ENCODE measurements around the gene FSCN2.

DNA sequence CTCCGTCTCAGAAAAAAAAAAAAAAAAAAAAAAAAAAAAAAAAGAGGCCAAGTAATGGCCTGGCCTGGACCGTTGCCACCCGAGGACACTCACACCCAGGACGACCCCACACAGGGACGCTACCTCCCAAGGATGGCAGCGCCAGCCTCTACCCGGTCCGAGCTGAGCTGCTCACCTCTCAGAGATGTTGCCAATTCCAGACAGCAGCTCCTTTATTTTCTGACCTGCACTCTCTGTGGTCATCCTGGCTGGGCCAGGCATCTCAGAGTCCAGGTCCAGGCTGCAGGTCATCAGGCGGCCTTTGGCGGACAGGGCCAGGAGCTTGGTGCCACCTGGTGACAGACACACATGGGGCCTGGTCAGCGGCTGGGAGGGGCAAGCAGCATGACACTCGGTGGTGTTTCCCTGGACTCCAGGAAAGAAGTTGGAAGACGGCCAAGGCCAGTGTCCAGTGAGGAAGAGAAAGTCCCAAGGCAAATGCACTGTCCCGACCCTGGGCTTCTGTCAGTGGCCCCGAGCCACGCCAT lies 20.9 kb downstream of the FSCN2 start:
- no peak for TF ChIP-seq POLR2A (IDR thresholded peaks at IDR 0.05)
- TF ChIP-seq, protein P1, sequence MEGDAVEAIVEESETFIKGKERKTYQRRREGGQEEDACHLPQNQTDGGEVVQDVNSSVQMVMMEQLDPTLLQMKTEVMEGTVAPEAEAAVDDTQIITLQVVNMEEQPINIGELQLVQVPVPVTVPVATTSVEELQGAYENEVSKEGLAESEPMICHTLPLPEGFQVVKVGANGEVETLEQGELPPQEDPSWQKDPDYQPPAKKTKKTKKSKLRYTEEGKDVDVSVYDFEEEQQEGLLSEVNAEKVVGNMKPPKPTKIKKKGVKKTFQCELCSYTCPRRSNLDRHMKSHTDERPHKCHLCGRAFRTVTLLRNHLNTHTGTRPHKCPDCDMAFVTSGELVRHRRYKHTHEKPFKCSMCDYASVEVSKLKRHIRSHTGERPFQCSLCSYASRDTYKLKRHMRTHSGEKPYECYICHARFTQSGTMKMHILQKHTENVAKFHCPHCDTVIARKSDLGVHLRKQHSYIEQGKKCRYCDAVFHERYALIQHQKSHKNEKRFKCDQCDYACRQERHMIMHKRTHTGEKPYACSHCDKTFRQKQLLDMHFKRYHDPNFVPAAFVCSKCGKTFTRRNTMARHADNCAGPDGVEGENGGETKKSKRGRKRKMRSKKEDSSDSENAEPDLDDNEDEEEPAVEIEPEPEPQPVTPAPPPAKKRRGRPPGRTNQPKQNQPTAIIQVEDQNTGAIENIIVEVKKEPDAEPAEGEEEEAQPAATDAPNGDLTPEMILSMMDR (IDR thresholded peaks at IDR 0.05) = no peak

Data from esophagus squamous epithelium (tissue), 4 donors.